Right lobe of liver (tissue), 4 donors: ENCODE measurements around the gene LRRC8E.

Source experiments
- POLR2A ChIP-seq: fragments of 450-650 bp; IDR thresholded peaks from one replicate; pipeline ENCODE4 v1.6.1; 2017; ENCODE audit warnings: antibody characterized with exemption, mild to moderate bottlenecking
- TF ChIP-seq, protein P1 (sequence below), 4 donors: fragments of 200-600 bp in 3 of 4; fragments of 450-650 bp in 1 of 4; IDR thresholded peaks; one replicate each; pipeline versions ENCODE4 v1.5.1 to v1.8.0; 2016 to 2022; ENCODE audit warnings: antibody characterized with exemption in 4 of 4, mild to moderate bottlenecking in 2 of 4
- donor health status: DM: no; HTN: no; CAD: no.
- donor health status: DM: no; HTN: no; CAD: no.
- donor health status: DM: no; HTN: yes; CAD: no.

DNA sequence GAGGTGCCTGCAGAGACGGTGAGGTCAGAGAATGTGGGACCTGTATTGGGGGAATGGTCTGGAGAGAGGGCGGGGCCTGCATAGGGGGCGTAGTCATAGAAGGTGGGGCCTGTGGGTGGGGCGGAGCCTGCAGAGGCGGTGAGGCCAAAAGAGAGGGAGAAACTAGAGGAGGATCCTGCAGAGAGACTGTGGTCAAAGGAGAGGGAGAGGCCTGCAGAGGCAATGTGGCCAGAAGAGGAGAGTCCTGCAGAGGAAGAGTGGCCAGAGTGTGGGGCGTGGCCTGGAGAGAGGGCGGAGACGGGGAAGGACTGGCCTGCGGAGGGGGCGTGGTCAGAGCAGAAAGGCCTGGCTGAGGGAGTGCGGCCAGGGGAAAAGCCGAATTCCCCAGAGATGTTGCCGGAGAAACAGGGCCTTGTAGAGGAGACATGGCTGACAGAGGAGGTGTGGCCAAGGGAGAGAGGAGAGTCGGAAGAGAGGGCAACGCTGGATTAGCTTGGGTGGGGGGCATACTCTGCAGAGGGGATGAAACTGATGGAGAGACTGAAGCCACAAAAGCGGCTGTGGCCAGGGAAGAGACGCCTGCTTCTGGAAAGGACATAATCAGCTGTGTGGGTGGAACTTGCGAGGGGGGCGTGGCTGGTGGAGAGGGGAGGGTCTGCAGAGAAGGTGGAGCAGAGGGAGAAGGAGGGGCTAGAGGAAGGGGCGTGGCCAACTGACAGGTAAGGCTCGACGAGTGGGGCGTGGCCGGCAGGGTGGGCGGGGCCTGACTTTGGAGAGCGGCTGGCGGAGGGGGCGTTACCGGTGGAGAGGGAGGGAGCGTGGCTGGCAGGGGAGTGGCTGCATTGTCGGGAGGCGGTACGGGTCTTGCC lies 16.6 kb upstream of the LRRC8E start:
- TF ChIP-seq, protein P1, sequence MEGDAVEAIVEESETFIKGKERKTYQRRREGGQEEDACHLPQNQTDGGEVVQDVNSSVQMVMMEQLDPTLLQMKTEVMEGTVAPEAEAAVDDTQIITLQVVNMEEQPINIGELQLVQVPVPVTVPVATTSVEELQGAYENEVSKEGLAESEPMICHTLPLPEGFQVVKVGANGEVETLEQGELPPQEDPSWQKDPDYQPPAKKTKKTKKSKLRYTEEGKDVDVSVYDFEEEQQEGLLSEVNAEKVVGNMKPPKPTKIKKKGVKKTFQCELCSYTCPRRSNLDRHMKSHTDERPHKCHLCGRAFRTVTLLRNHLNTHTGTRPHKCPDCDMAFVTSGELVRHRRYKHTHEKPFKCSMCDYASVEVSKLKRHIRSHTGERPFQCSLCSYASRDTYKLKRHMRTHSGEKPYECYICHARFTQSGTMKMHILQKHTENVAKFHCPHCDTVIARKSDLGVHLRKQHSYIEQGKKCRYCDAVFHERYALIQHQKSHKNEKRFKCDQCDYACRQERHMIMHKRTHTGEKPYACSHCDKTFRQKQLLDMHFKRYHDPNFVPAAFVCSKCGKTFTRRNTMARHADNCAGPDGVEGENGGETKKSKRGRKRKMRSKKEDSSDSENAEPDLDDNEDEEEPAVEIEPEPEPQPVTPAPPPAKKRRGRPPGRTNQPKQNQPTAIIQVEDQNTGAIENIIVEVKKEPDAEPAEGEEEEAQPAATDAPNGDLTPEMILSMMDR (IDR thresholded peaks at IDR 0.05) = no peak
- no peak for TF ChIP-seq POLR2A
